Esophagus squamous epithelium (tissue), 4 donors: ENCODE results near the gene RUVBL1.

Source experiments
- CTCF ChIP-seq, 6 experiments: fragments of 450-650 bp in 4 of 6; fragments of 200-600 bp in 2 of 6; sonication (generic) in 2 of 6; IDR thresholded peaks; one replicate each; pipeline ENCODE4 v1.5.1; 2016 to 2019; ENCODE audit warnings: antibody characterized with exemption in 6 of 6, mild to moderate bottlenecking in 4 of 6, moderate library complexity in 4 of 6
- POLR2A ChIP-seq, 4 donors: fragments of 450-650 bp; IDR thresholded peaks; one replicate each; pipeline ENCODE4 v1.6.1; 2017; ENCODE audit warnings: antibody characterized with exemption in 4 of 4, mild to moderate bottlenecking in 4 of 4, moderate library complexity in 3 of 4

GRCh38 chr3:128041344-128041743 is 82.3 kb downstream of the RUVBL1 start:
- TF ChIP-seq CTCF (IDR thresholded peaks at IDR 0.05) (no peak), POLR2A (IDR thresholded peaks at IDR 0.05) (no peak)
